ENCODE results near the gene GPC6.

DNA sequence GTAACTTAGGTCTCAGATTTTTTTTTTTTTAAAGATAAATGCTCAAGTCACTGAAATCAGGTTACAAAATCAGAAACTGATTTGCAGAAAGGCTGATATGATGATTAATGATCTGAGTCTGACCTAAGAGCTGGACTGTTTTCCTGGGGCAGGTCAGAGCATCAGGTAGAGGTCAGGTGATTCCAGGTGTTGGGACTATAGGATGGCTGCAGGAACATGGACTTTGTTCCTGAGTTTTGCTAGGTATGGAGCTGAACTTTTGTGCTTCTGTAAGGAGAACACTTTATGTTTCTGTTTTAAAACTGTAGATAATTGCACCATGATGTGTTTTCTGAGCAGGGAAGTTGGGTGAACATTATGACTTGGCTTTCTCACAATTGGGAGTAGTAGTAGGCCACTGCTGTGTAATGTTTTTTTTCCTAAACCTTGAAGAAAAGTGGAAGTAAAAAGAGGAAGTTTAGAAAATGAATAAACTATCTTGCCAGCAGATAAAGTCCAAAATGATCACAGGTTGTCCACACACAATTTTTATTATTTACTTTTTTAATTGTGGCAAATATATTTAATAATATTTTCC lies 955.7 kb downstream of the GPC6 start:
- no peak for TF ChIP-seq EP300 (IDR thresholded peaks at IDR 0.05)
- TF ChIP-seq, protein P1, sequence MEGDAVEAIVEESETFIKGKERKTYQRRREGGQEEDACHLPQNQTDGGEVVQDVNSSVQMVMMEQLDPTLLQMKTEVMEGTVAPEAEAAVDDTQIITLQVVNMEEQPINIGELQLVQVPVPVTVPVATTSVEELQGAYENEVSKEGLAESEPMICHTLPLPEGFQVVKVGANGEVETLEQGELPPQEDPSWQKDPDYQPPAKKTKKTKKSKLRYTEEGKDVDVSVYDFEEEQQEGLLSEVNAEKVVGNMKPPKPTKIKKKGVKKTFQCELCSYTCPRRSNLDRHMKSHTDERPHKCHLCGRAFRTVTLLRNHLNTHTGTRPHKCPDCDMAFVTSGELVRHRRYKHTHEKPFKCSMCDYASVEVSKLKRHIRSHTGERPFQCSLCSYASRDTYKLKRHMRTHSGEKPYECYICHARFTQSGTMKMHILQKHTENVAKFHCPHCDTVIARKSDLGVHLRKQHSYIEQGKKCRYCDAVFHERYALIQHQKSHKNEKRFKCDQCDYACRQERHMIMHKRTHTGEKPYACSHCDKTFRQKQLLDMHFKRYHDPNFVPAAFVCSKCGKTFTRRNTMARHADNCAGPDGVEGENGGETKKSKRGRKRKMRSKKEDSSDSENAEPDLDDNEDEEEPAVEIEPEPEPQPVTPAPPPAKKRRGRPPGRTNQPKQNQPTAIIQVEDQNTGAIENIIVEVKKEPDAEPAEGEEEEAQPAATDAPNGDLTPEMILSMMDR (IDR thresholded peaks at IDR 0.05), result no peak
